ENCODE results near the gene ADCY4.

- TF ChIP-seq YY1 (IDR thresholded peaks at IDR 0.05; ENCODE audit: insufficient read depth, insufficient read length), result no peak
- TF ChIP-seq ZNF274 (IDR thresholded peaks at IDR 0.05; ENCODE audit: low read depth, low read length), result no peak
- no peak for TF ChIP-seq SUZ12 (IDR thresholded peaks at IDR 0.05; ENCODE audit: extremely low read depth, insufficient read depth, insufficient read length)
Observed at GRCh38 chr14:24368562-24369252, 33.8 kb upstream of the ADCY4 start.

Data from NT2/D1 (cell line).